NCI-H1694 (cell line): ENCODE results near the gene ALAD.
"Not testable (repeated sequence)": the region's sequence is repeated elsewhere in the genome, so short reads cannot be mapped to it uniquely, and the experiment has no call there.

ENCODE experiments used
- DNase-seq: peaks from one replicate; lab custom pipeline; 2025; lab: John Stamatoyannopoulos, UW

The ALAD gene

DNA sequence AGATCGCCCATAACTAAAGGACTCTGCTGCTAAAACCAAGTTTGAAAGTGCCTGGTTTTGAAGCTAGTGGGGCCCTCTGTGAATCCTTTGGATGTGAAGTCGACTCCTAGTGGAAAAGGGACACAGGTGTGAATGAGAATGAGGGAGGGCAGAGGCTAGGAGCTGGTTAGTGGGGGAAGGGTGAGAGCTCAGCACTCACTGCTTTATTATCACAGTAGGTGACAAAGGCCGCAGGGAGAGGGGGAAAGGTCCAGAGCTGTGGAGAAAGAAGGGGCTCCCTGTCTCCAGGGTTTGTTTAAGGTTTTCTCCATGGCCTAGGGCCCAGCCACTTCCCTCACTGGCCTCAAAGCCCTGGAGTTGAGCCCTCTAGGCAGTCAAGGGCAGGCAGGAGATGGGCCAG is 27.8 kb downstream of the ALAD start:
- no peak for DNase-seq

DNA sequence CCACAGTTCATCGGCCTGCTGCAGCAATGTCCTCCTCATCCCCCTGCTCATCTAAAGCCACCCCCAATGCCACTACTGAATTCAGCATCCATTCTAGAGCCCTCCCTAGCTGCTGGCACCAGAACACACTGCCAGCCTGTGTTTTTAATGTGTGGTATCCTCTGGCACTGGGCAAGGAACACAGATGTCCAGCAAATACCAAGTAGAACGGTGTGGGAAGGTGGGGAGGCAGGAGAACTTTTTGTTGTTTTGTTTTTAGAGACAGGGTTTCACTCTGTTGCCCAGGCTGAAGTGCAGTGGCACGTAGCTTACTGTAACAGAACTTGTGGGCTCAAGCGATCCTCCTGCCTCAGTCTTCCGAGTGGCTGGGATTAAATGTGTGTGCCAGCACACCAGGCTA is 29.0 kb downstream of the ALAD start:
- no peak for DNase-seq

DNA sequence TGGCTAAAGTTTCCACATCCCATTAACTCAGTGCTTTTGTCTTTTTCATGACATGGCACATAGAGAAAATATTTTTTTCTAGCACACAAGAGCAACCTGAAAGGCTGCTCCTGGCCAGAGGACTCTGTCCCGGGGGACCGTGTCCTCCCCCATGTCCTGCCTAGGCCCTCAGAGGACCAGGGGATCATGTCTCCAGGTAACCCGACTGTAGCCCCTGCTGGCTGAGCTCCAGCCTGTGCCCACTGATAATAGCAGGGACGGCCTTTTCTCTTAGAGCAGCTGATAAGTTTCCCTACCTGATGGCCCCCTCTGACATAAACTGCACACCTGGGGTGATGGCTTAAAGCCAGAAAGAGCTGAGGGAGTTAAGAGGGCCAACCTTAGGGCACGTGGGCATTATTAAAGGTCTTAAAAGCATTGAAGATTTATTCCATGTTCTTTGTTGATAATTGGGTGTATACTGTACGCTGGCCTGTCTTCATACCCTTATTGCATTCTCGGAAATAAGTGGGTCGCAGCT is 30.2 kb downstream of the ALAD start:
- DNase-seq: no peak

DNA sequence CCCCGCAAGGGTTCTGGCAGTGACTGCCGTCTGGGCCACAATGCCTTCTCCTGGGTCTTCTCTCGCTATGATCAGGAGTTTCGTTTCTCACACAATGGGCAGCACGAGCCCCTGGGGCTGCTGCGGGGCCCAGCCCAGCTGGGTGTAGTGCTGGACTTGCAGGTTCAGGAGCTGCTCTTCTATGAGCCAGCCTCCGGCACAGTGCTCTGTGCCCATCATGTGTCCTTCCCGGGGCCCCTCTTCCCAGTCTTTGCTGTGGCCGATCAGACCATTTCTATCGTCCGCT is 31.3 kb downstream of the ALAD start:
- no peak for DNase-seq

DNA sequence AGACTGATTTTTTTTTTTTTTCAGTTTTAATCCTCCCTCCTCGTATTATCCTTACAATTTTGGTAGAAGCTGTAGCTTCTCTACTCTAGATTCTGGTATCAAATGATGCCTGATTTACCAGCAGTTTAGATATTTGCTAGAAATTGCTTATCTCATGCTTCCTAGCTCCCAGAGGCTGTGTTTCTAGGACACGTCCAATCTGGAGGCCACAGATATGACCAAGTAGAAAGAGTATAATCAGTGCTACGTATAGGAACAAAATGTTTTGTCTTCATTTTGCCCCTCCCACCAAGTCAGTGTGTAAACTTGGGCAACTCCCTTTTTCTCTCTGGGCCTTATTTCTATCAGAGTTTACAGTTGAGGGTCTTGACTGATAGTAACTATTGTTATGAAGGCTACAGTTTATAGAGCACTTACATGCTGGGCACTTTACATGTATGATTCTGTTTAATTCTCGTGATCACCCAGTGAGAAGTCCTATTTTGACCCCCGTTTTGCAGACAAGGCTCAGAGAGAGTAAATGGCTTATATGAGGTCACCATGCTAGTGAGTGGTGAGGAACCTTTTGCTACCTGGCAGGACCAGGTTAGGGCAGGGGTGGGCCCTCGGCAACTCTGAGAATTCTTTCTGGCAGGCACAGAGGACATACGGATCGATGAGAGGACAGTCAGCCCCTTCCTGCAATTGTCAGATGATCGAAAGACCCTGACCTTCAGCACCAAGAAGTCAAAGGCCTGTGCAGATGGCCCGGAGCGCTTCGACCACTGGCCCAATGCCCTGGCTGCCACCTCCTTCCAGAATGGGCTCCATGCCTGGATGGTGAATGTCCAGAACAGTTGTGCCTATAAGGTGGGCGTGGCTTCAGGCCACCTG is 31.9 kb downstream of the ALAD start:
- DNase-seq: no peak

DNA sequence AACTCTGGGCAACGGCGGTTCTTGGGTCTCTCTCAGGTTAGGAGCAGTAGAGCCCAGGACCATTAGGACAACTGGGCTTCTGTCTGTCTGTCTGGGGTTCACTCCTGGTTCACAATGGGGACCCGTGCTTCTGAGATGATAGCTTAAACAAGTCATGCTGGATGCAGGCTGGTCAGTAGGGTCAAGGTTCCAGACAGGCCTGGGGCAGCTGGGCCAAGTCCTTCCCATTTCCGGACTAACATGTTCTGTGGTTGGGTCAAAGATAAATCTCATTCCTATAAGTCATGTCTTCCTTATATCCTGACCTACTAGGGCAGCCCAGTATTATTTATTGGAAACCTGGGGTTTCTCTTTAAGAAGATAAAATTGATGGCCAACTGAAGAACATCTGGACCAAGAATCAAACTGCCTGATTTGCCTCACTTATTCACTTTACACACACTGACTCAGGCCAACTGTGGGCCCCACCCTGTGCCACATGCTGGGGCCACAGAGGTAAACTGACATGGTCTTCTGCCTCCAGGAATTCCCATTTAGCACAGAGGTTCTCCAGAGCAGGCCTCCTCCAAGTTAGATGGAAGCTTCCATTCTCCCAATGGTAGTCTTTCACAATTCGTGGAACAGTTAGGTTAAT is 32.6 kb downstream of the ALAD start:
- DNase-seq: no peak

DNA sequence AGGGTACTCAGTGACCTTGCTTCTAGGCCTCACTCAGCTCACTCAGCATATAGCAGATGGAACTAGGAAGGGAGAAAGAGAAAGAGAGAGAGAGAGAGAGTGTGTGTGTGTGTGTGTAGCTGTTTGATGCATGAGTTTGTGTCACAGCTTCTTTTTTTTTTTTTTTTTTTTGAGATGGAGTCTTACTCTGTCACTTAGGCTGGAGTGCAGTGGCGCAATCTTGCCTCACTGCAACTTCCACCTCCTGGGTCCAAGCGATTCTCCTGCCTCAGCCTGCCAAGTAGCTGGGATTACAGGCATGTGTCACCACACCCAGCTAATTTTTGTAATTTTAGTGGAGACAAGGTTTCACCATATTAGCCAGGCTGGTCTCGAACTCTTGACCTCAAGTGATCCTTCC is 35.4 kb downstream of the ALAD start:
- not testable (repeated sequence) for DNase-seq

DNA sequence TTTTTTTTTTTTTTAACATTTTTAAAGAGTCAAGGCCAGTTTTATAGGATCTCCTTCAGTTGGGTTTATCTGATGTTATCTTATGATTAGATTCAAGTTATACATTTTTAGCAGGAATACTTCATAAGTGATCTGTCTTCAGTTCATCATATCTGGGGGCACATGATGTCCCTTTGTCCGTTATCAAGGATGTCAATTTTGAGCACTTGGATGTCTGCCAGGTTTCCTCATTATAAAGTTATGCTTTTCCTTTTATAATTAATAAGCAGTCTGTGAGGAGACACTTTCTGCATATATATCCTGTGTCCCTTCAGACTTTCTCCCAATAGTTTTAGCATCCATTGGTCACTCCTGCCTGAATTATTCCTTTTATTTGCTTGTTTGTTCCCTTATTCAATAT is 36.1 kb downstream of the ALAD start:
- DNase-seq: no peak

DNA sequence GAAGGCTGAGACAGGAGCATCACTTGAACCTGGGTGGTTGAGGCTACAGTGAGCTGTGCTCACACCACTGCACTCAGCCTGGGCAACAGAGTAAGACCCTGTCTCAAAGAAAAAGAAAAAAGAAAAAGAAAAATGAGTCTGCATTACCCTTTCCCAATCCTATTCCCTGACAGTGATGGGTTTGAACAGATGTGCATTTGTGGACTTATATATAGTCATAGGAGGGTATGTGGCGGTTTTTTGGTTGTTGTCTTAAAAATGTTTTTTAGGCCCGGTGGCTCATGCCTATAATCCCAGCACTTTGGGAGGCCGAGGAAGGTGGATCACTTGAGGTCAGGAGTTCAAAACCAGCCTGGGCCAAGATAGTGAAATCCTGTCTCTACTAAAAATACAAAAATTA is 37.7 kb downstream of the ALAD start:
- no peak for DNase-seq

DNA sequence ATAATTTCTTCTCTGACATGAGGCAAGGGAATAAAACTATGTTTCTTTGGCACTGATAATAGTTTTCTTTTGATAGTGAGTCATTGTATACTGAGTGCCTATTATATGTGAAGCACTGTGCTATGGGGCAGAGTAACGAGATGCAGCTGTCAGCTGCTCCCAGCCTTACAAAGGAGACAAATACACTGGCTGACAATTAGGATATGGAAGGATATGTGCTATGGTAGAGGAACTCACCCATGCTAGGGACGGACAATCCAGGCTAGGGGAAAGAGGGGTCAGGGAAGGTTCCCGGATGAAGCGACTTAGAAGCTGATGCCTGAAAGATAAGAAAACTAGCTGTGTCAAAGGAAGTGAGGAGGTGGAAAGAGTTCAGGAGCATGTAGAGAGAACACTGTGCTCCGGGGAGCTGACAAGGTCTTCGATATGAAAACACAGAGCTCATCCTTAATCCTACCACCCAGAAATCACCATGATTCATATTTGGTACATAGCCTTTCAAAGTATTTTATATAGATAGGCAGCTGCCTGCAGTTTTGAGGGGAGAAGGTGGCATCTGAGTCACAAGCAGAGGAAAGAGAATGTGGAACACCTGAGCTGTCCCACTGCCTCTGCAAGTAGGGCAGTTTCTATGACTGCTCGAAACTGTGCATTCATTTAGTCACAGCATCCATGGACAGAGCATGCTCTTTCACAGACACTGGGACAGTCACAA is 39.6 kb downstream of the ALAD start:
- DNase-seq: no peak

DNA sequence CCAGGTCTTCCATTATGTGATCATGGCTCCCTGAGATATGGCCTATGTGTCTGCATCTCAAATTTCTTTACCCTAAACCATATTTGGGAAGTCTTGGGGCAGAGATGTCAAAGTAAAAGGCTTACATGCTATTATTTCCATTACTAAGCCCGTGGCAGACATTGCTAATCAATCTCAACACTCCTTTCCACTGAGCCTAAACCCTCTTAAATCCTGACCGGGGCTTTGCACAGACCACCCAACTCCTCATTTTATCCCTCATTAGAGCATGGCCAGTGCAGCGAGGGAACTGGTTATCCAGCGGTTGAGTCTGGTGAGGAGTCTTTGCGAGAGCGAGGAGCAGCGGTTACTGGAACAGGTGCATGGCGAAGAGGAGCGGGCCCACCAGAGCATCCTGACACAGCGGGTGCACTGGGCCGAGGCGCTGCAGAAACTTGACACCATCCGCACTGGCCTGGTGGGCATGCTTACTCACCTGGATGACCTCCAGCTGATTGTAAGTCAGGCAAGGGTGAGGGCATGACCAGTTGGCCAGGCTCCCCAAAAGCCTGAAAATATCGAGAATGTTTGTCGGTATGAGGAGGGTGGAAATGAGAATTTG is 40.7 kb downstream of the ALAD start:
- no peak for DNase-seq

DNA sequence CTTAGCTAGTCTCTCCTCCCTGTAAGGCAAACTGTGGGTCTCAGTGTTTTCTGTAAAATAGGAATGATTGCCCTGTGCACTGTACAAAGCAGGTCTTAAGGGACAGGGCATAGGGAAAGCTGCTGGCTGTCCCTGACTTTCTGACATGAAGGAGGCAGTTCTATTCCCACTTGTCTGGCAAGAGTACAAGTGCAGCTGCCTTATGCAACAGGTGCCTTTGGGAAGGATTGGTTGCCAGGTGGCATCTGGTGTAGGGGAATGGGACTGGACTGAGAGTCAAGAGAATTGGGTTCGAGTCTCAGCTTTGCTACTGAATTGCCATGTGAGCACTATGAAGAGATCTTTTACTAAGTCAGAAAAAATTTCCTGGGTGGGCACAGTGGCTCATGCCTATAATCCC is 41.7 kb downstream of the ALAD start:
- DNase-seq: no peak

DNA sequence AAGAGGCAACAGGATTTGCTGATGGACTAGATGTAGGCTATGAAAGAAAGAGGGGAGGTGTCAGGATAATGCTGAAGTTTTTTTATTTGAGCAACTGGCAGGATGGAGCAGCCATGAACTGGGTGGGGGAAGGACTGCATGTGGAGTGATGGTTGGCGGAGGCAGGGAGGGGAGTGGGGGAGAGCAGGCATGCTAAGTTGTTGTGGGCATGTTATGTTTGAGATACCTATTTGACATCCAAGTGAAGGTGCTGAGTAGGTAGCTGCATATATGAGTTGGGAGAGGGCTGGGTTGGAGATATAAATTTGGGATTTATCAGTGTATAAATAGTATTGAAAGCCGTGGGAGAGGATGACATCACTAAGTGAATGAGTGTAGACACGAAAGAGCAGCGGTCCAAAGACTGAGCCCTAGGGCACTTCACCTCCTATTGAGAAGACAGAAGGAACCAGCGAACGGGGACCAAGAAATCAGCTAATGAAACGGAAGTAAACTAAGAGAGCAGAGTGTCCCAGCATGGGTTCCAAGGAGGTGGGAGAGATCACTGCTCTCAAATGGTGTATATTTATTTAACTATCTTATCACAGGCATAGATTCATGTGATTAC is 44.3 kb downstream of the ALAD start:
- DNase-seq: no peak

DNA sequence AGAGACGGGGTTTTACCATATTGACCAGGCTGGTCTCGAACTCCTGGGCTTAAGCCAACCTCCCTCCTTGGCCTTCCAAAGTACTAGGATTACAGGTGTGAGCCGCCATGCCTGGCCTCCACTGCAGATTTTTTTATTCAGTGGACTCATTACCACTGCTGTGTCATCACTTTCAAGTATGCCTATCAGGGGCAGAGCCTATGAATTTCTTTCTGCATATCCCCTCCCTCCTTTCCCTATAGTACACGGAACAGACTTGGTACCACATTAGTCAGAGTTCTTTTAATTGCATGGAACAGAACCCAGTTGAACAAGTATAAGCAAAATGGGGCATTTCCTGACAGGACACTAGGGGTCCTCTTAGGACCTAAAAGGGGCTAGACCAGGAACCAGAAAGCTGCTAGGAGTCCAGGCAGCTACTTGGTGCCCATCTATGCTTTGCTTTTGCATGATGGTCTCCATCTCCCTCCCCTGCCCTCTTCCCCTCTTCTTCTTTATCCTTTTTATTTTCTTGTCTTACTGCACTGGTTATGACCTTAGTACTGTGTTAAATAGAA is 46.0 kb downstream of the ALAD start:
- DNase-seq: no peak

DNA sequence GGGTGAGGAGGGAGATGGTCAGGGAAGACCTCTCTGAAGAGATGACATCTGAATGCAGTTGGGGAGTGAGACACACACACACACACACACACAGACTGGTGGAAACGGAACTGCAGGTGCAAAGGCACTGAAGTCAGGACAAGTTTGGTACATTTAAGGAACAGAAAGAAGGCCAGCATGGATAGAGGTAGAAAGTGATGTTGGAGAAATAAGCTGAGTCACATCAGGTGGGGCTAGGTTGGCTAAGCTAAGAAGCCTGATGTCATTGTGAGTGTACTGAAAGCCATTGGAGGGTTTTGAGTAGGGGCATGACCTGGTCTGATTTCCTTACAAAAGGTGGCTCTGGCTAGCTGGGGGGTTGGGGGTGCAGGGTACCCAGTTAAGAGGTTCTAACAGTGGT is 48.7 kb downstream of the ALAD start:
- DNase-seq: no peak

DNA sequence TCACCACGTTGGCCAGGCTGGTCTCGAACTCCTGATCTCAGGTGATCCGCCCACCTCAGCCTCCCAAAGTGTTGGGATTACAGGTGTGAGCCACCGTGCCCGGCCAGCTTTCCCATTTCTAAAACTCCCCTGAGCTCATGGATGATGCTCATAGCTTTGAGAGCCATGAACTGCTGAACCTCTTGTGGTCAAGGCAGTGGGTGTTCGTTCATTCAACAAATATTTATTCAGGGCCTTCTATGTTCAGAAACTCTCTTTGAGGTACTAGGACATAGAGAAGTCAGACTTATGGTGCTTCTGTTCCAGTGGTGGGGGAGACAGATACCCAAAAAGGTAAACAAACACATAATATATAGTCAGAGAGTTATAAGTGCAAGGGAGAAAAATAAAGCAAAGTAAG is 49.1 kb downstream of the ALAD start:
- no peak for DNase-seq

DNA sequence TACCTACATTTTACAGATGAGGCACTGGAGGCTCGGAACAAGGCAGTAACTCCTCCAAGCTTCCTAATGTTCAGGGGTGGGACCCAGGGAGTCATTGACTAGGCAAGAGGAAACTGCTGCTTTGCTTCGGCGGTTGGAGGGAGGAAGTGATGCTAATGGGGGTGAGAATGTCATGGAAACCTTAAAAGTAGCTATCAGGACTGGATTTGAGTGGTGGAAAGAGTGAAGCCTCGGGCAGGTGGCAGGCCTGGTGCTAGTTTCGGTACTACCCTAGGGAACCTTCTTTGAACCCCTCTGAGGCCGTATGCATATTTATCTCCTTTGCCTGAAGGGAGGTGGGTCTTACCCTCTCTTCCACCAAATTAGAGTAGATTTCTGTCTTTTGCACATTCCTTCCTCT is 50.1 kb downstream of the ALAD start:
- DNase-seq: no peak

DNA sequence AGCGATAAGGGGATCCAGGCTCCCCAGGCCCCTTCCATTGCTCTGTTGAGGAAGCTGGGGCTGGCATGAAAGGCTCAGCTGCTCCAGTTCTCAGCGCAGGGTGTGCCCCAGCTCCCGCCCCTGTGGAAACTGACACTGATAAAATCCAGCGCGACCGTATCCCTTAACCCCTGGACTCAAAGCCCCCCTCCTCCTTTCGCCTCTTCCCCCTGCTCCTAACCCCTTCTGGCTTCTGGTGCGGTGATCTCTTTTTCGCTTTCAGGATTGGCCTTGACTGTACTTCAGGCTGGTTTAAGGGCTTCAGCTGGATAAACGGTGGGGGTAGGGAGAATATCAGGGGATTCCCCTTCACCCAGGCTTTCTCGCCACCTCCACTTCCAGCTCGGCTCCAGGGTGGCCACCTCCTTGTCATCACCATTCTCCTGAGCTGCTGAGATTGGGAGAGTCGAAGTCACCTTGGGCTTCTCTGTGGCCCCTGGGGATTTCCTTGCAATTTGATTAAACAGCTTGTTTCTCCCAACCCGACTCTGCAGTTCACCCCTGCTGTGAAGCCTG is 50.9 kb downstream of the ALAD start:
- DNase-seq: no peak

DNA sequence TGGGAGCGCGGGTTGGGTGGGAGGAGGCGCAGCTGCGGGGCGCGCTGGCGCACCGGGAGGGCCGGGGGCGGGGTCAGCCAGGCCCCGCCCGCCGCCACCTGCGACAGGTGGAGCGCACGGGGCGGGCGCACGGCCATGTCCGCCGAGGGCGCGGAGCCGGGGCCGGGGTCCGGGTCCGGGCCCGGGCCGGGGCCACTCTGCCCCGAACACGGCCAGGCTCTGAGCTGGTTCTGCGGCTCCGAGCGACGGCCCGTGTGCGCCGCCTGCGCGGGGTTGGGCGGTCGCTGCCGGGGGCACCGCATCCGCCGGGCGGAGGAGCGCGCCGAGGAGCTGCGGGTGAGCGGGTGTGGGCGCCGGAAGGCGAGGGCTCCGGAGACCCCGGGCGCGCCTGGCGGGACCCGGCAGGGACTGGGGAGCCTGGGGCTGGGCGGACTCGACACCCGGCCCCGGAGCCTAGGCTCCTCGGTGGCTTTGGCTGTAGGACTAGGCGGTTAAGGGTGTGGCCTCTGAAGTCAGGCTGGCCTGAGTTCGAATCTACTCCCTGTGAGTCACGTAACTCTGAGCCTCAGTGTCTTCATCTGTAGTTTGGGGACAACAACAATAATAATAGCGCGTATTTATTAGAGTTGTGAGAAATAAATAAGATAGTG is 51.5 kb downstream of the ALAD start, which contains the start of gene BSPRY:
TSS of gene BSPRY (plus strand) at position 97 of the 650 bp plus-strand sequence. CDS start at position 136, 39 bp downstream.
- DNase-seq: no peak

DNA sequence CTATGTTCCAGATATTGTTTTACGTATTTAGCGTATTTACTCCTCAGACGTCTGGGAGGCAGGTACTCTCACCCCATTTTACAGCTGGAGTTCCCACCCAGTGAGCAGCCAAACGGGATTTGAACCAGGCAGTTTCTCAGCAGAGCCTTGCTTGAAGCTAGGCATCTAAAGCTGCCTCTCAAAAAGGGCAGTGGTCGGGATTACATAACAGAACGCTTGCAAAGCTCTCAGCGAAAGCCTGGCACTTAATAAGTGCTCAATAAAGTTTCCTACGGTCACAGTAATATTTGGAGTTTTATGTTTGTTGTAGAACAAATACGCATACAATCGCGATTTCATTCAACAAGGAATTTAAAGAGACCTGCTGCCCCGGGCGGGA is 52.0 kb downstream of the ALAD start:
- no peak for DNase-seq

DNA sequence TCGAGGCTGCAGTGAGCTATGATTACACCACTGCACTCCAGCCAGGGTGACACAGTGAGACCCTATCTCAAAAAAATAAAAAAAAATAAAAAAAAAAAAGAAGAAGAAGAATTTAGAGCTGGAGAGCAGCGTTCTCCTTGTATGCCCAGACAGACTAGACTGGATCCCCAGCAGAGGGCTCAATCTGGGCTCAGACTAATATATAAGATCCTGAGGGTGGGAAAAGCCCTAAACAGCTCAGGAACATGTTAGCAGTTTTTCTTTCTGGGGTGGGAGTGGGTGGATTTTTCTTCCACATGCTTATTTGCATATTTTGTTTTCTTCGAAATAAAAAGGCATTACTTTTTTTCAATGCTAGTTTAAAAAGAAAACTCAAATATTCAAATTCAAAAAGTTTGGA is 52.6 kb downstream of the ALAD start:
- no peak for DNase-seq
